Endodermal cell (in vitro differentiated cells): ENCODE measurements around the gene CCDC86. TPM values are rescaled to one million over a fixed set of nuclear protein-coding genes. Genes with fewer than 3 reads are reported as not detected.

Source experiments
- DNase-seq: peaks from one replicate; pipeline ENCODE4 v3.0.0-alpha.2; 2017
- H3K27ac ChIP-seq: 2 replicates; pipeline ENCODE4 v1.5.1; 2013; ENCODE audit warnings: mild to moderate bottlenecking, low read depth, low read length, moderate library complexity
- H3K27me3 ChIP-seq: 2 replicates; pipeline ENCODE4 v1.6.1; 2013; ENCODE audit warnings: mild to moderate bottlenecking, low read length, moderate library complexity; ENCODE audit not compliant: insufficient read depth, control insufficient read depth, poor library complexity, severe bottlenecking
- H3K36me3 ChIP-seq: 2 replicates; pipeline ENCODE4 v1.7.0; 2013; ENCODE audit warnings: mild to moderate bottlenecking, low read length, moderate library complexity; ENCODE audit not compliant: control insufficient read depth, insufficient read depth
- H3K4me1 ChIP-seq: one replicate; pipeline ENCODE4 v1.7.0; 2013; ENCODE audit warnings: low read length; ENCODE audit not compliant: control insufficient read depth, insufficient read depth
- H3K4me3 ChIP-seq: 2 replicates; pipeline ENCODE4 v1.5.1; 2013; ENCODE audit warnings: mild to moderate bottlenecking, low read length, moderate library complexity
- H3K9ac ChIP-seq: 2 replicates; pipeline ENCODE4 v1.6.1; 2013; ENCODE audit warnings: mild to moderate bottlenecking, low read length, moderate library complexity; ENCODE audit not compliant: poor library complexity, severe bottlenecking; ENCODE audit errors: extremely low read depth
- H3K9me3 ChIP-seq: 2 replicates; pipeline ENCODE4 v1.6.1; 2013; ENCODE audit warnings: mild to moderate bottlenecking, low read length, moderate library complexity; ENCODE audit not compliant: control insufficient read depth
- H3K27ac Mint-ChIP-seq: 2 replicates; pipeline ENCODE4 v1.8.0; 2020; ENCODE audit warnings: mixed read lengths
- H3K27me3 Mint-ChIP-seq: 2 replicates; pipeline ENCODE4 v1.8.0; 2021; ENCODE audit warnings: mild to moderate bottlenecking, mixed read lengths; ENCODE audit not compliant: insufficient read depth
- H3K36me3 Mint-ChIP-seq: 2 replicates; pipeline ENCODE4 v1.8.0; 2020; ENCODE audit warnings: low read depth, mixed read lengths
- H3K4me1 Mint-ChIP-seq: 2 replicates; pipeline ENCODE4 v1.8.0; 2020; ENCODE audit warnings: mixed read lengths
- H3K4me3 Mint-ChIP-seq: 2 replicates; pipeline ENCODE4 v1.8.0; 2020; ENCODE audit warnings: mild to moderate bottlenecking, moderate library complexity, mixed read lengths
- H3K9me3 Mint-ChIP-seq: 2 replicates; pipeline ENCODE4 v1.8.0; 2020; ENCODE audit warnings: mild to moderate bottlenecking, mixed read lengths
- WGBS, 2 experiments: methylation state at CpG; one replicate each; pipeline versions ENCODE4 v1.1.5 to v1.1.7; 2013; ENCODE audit warnings: missing lambda C conversion rate in 2 of 2, mixed read lengths in 1 of 2; ENCODE audit not compliant: insufficient coverage in 1 of 2, insufficient read length in 1 of 2; 5-methylcytosine and 5-hydroxymethylcytosine counted together
- total RNA-seq, 2 donors: library from RNA; stranded (reverse); fragmentation: NEBNext Ultra II Directional in 1 of 2; extraction: Animal tissue kit (Norgen Biotek cat#: 25700) in 1 of 2; gene quantifications; 2 replicates in 1 of 2; 3 replicates in 1 of 2; pipeline ENCODE4 v1.2.1, GENCODE V29; 2021
- TF ChIP-seq, protein P1 (sequence below): fragments of 200-600 bp; sonication (generic); conservative IDR thresholded peaks from 2 replicates; pipeline ENCODE4 v1.5.0; 2021; ENCODE audit warnings: antibody characterized with exemption, mild to moderate bottlenecking

Gene CCDC86
- total RNA-seq, 2 donors from 2014 or later: 22.4 to 27.9 TPM

DNA sequence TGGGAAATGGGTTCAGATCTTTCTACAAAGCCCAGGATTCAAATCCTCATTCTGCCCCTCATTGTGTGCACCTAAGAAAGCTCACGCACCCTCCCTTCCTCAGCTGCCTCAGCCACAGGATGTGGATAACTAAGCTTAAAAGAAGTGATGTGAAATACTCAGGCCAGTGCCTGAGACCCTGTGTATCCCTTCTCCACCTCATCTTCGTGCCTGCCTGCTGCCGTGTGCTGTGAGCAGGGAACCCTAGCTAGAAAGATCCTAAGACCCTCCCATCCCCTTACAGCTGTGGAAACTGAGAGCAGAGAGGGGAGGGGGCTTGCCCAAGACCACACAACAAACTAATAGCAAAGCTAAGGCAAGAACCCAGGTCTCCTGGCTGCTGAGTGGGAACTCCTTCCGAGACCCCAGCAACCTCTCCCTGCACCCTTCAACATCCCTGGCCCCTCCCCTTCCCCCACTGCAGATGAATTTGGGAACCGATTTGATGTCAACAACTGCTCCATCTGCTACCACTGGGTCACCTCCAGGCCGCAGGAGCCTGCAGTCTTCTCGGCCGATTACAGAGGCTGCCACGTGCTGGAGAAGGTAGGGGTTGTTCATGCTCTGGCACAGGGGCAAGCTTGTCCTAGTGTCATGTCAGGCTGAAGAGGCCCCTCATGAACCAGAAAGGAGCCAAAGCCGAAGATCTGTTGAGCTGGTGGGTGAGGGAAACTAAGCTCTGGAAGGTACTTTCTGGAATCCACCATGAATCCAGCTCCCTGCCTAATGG, 27.0 kb downstream of the CCDC86 start:
- Histone ChIP-seq H3K27me3 (no peaks in the 10 kb centered on the region), H3K9me3 (no peaks in the 10 kb centered on the region), H3K36me3 (no peaks in the 10 kb centered on the region), H3K9ac (no peak overlapping the region), H3K27ac (no peak overlapping the region), H3K4me3 (no peak overlapping the region), H3K4me1 (no peaks in the 10 kb centered on the region)
- TF ChIP-seq, protein P1, sequence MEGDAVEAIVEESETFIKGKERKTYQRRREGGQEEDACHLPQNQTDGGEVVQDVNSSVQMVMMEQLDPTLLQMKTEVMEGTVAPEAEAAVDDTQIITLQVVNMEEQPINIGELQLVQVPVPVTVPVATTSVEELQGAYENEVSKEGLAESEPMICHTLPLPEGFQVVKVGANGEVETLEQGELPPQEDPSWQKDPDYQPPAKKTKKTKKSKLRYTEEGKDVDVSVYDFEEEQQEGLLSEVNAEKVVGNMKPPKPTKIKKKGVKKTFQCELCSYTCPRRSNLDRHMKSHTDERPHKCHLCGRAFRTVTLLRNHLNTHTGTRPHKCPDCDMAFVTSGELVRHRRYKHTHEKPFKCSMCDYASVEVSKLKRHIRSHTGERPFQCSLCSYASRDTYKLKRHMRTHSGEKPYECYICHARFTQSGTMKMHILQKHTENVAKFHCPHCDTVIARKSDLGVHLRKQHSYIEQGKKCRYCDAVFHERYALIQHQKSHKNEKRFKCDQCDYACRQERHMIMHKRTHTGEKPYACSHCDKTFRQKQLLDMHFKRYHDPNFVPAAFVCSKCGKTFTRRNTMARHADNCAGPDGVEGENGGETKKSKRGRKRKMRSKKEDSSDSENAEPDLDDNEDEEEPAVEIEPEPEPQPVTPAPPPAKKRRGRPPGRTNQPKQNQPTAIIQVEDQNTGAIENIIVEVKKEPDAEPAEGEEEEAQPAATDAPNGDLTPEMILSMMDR: no peak
- no peak for DNase-seq
- H3K36me3 Mint-ChIP-seq: no peaks in the 10 kb centered on the region
- no peak overlapping the region for H3K4me3 Mint-ChIP-seq
- peaks cover 1% of the 10 kb centered on the region for H3K27me3 Mint-ChIP-seq
- 92 to 93% methylated on average over 4 to 10 of the region's 10 CpGs for WGBS, 2 experiments
- H3K27ac Mint-ChIP-seq: no peak overlapping the region
- H3K9me3 Mint-ChIP-seq: peaks cover 2% of the 10 kb centered on the region
- H3K4me1 Mint-ChIP-seq: peaks cover 4% of the 10 kb centered on the region

DNA sequence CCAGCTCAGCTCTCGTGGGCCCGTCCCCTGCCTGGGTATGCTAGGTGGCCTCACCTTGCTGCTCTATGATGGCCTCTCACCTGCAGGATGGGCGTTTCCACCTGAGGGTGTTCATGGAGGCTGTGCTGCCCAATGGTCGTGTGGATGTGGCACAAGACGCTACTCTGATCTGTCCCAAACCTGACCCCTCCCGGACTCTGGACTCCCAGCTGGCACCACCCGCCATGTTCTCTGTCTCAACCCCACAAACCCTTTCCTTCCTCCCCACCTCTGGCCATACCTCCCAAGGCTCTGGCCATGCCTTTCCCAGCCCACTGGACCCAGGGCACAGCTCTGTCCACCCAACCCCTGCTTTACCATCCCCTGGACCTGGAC, 27.5 kb downstream of the CCDC86 start:
- Mint-ChIP-seq H3K4me1 (peaks cover 4% of the 10 kb centered on the region), H3K36me3 (no peaks in the 10 kb centered on the region)

DNA sequence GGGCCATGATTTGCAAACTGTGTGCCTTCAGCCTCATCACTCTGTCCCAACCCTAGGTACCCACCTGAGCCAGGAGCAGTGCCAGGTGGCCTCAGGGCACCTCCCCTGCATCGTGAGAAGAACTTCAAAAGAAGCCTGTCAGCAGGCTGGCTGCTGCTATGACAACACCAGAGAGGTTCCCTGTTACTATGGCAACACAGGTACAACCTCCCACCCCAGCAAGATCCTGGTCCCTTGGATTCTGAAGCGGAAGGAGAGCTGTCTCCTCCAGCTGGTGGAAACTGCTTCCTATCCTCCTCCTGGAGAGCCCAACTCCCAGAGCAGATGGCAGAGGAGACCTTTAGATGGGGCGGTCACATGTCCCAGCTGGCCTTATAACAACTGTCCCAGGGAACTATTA, 28.4 kb downstream of the CCDC86 start:
- no peak overlapping the region for H3K9ac ChIP-seq
- peaks cover 4% of the 10 kb centered on the region for H3K4me1 Mint-ChIP-seq
- H3K27ac Mint-ChIP-seq: no peak overlapping the region

More for the DNA sequence above, 27.5 kb downstream of the CCDC86 start:
- no peaks in the 10 kb centered on the region for H3K36me3 ChIP-seq
- H3K9me3 ChIP-seq: no peaks in the 10 kb centered on the region
- H3K9ac ChIP-seq: no peak overlapping the region
- no peak overlapping the region for H3K4me3 Mint-ChIP-seq
- WGBS, 2 experiments: 94 to 100% methylated on average over 6 to 7 of the region's 7 CpGs
- peaks cover 2% of the 10 kb centered on the region for H3K9me3 Mint-ChIP-seq
- H3K4me1 ChIP-seq: no peaks in the 10 kb centered on the region
- DNase-seq: no peak
- TF ChIP-seq, protein P1: no peak
- H3K27me3 ChIP-seq: no peaks in the 10 kb centered on the region
- peaks cover 1% of the 10 kb centered on the region for H3K27me3 Mint-ChIP-seq
- no peak overlapping the region for H3K27ac ChIP-seq
- H3K4me3 ChIP-seq: no peak overlapping the region
- H3K27ac Mint-ChIP-seq: no peak overlapping the region

More for the DNA sequence above, 28.4 kb downstream of the CCDC86 start:
- DNase-seq: peak; percentile 60
- TF ChIP-seq, protein P1: no peak
- Histone ChIP-seq H3K4me3 (no peak overlapping the region), H3K9me3 (no peaks in the 10 kb centered on the region), H3K36me3 (no peaks in the 10 kb centered on the region), H3K27me3 (no peaks in the 10 kb centered on the region), H3K4me1 (no peaks in the 10 kb centered on the region), H3K27ac (no peak overlapping the region)
- no peak overlapping the region for H3K4me3 Mint-ChIP-seq
- peaks cover 1% of the 10 kb centered on the region for H3K27me3 Mint-ChIP-seq
- WGBS, 2 experiments: 65 to 100% methylated on average over 1 to 3 of the region's 3 CpGs
- H3K36me3 Mint-ChIP-seq: no peaks in the 10 kb centered on the region
- peaks cover 2% of the 10 kb centered on the region for H3K9me3 Mint-ChIP-seq
